ENCODE data around the gene SLC2A4.

The SLC2A4 gene

GRCh38 chr17:7307686-7308624 lies 26.4 kb downstream of the SLC2A4 start:
- DNase-seq = peak; percentile 57

DNA sequence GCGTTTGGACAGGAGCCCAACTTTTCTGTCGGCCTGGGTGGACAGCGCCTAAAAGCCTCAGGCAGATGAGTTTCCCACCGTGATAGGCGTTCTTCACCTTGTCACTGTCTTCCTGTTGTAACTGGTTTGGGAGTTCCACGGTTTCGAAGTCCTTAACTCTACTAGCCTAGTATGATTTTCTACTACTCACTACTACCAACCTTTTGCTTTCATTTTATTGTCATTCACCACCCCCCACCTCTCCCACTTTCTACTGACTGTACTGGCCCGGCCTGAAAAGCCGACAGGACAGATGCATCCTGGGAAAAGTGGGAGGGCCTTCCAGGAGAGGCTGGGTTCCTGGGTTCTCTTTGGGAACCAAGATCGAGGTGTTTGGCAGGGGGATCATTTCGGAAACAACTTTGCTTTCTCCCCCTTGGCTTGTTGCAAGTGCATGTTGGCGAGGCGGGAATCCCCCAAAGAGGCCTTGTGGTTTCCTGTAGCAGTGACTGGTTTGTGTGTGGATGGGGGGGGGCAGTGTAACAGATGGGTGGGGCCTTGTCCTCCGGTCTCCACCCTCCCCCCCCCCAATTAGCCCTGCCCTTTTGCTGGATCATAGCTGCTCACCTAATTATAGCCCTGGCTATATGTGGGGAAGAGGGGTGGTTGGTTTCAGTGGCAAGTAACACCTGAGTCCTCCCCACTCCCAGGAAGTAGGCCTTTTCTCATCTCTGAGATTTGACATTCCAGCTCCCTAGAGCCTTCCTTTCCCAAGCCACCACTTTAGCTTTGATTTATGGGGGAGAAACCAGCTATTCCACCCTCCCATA lies 27.3 kb downstream of the SLC2A4 start:
- DNase-seq = peak; percentile 82

DNA sequence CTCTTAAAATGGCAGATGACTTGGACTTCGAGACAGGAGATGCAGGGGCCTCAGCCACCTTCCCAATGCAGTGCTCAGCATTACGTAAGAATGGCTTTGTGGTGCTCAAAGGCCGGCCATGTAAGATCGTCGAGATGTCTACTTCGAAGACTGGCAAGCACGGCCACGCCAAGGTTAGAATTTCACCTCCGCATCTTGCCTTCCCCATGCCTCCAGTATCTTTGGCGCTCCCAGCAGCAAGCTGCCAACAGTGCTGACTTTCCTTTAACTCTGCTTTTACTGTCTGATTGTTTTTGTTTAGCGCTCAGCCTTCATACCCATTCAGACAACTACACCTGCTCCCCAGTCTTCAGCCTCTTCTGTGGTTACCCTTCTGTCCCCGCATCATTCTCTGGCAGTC lies 28.1 kb downstream of the SLC2A4 start:
- no peak for DNase-seq

GRCh38 chr17:7311110-7311705 lies 29.7 kb downstream of the SLC2A4 start:
- no peak for DNase-seq

DNA sequence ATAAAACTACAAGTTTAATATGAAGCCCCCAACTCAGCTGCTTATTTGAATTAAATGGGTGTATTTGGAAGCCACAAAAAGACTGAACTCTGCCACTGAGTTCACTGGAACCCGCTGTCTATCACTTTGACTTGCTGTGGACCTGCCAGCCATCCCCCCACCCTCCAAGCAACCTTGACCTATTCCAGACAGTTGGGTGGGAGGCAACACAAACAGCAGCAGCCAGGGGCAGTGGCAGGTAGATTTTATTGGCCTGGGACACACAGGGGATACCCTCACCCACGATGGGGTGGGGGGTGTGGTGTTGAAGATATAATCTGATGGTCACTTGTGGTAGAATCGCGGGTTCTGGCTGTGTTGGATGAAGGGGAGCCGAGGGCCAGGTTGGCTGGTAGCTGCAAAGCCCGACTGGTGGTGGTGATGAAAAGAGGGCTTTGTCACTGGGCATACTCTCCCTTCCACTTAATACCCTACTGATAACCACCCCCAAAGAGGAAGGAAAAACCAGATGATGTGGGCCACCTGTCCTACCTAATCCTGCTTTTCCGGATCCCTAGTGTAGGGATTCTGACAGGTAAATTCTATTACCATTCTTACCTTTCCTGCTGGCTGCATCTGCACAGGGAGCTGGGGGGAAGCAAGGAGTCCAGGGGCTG lies 31.0 kb downstream of the SLC2A4 start:
- no peak for DNase-seq

DNA sequence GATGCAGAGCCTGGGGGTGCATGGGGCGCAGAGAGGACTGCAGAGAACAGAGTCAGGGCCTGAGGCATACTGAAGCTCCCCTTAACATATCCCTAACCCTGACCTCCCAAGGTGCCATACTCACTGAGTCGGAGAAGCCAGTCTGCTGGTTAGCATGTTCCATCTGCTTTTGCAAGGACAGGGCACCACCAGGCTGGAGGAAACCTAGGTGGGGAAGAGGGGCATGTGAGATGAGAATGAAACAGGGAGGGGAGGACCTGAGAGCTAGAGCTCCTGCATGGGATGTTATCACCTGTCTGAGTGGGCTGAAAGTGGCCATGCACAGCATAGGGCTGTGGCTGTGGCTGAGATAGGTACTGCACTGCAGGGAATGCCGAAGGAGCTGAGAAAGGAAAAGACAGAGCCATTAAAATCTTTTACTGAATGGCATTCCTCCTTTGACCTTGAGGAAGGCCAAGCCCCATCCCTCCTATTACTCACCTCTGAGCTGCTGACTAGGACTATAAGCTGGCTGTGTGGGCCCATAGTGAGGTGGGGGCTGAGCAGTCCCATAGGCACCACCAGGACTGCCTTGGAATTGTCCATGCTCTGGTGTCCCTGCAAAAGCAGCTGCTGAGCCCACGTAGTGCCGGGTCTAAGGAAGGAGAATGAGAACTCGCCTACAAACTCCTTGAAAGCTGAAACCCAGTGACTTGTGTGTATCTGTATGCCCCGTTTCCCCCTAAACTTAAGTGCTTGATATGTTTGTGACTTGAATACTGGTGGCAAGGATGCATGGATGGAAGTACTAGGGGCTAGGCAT lies 31.8 kb downstream of the SLC2A4 start:
- no peak for DNase-seq

GRCh38 chr17:7313890-7314718 lies 32.6 kb downstream of the SLC2A4 start:
- no peak for DNase-seq

DNA sequence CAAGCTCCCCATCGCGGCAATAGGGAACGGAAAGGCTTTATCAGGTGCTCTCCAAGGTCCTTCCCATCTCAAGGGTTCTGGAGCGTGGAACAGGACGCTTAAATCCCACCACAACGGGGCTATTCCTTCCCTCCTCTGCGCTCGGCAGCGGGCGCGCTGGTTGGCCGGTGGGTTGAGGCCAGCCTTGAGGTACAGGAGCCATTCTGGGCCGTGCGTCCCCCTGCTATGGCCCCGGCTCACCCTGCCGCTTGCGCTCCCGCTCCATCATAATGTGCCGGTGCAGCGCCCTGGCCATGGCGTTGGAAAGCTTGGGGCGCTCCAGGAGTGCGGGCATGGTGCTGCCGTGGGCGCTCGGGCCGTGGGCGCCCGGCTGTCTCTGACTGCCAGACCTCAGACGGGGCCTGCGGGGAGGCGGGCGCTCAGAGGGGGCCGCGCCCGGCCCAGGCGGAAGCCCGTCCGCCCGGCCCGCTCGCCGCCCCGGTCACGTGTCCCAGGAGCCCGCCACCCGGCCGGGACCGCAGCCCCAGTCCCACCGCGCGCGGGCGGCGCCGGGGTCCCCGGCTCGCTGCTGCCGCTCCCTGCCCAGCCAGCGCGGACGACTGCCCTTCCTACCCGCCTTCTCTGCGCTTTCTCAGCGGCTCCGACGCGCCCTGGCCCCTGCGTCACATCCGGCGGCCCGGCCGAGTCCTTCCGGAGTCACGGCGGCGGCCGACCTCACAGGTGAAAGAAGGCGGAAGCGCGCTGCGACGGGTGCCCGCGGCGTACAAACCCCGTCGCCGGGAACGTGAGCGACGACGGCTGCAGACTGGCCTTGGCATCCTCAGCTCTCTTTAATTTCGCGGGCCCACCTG lies 33.4 kb downstream of the SLC2A4 start, which contains the start of gene GPS2:
TSS of gene GPS2 (minus strand) at position 642 of the 851 bp plus-strand sequence. CDS start at position 334, 308 bp downstream.
- DNase-seq = peak; percentile 96

DNA sequence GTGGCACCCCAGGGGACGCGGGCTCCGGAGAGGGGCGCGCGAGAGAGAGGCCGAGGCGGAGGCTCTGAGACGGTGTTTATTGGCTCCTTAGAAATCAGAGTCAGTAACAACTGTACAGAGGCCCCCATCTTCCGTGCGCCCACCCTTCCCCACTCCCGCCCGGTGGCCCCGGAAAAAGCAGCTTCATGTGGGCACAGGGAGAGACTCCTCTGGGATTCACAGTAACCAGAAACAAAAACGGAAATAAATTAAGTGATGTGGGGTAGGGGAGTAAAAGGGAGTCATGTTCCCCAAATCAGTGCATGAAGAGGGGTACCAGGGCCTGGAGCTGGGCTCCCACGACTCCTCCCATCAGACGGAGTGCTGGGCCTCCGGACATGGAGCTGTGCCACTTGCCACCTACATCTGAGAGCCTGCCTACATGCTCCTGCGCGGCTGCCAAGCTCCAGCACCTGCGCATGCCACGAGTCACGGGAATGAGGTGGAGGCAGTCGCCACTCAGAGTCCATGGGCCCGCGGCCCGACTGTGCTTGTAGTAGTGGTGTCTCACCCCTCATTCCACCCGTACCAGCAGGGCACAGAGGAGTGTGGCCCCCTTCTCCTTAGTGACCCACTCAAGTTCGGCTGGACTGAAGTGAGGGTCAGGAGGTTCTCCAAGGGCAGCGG lies 34.2 kb downstream of the SLC2A4 start:
- DNase-seq = no peak

GRCh38 chr17:7317161-7317803 lies 35.8 kb downstream of the SLC2A4 start:
- DNase-seq = no peak

DNA sequence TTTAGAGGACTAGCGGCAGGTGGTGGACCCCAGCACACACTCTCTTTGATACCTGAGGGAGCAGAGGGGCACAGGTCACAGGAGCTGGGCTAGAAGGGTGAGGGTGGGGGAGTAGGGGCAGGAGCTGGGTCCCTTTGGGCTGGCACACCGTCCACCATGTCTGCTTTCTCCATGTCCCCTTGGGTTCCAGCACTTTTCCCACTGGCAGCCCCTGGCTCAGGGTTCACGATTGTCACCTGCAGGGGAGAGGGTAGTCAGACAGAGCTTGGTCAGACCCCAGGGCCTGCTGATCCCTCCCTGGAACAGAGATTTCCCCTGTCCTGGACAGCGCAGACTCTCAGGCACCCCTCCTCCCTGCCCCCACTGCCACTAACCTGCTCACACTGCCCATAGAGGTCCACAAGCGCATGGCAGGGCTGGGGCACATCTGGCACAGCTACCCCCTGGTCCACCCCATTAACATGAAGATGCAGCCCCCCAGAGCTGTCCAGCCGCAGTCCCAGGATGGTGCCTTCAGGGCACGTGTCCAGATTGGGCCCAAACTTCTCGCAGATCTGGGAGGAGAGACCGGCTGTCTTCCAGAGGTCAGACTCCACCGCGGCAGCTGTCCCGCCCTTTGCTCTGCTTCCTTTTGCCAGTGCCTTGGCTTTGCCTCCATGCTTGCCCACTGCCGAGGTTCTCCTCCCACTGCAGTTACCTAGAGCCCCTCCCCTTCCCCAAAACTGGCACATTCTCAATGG lies 36.8 kb downstream of the SLC2A4 start:
- no peak for DNase-seq

DNA sequence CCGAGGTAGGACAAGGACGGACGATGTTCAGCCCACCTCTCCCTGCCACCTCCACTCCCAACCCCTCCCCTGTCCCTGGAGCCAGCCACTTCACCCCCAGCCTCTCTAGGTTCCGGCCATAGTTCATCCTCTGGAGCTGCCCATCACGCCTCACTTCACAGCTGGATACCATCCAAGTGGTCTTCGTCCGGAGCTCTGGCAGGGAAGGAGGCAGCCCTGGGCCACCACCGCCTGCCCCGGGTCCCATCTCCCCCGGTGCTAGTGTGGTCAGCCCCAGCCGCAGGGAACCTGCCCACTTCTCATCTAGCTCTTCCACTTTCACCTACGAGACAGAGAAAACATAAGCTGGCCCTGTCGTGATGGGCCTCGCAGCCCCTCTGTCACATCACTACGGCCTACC lies 39.9 kb downstream of the SLC2A4 start:
- no peak for DNase-seq

DNA sequence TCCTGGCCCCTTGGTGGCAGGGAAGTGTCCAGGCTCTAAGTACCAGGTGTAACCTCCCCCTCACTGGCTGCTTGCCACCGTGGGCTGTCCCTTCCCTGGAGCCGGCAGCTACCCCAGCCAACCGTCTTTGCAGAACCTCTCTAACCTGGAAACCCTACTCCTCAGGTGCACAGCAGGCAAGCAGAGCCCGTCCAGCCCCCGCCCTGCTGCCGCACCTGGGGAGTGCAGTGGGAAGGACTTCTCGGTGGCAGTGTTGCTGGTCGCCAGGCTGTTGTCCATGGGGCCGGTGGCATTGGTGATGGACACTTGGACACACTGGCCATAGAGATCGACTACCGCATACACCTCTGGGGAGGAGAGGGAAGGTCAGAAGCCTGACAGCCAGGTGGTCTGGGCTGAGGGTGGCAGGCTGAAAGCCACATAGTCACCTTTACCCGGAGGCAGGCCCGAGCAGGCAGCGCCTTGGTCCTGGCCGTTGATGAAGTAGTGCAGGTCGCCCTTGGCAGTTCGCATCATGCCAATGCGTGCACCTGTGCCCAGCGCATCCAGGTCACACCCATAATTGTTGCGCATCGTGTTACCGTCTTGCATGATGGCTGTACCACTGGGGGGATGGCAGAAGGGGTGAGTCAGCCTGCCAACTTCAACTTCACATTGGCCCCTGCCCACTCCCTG lies 41.1 kb downstream of the SLC2A4 start:
- DNase-seq = no peak

DNA sequence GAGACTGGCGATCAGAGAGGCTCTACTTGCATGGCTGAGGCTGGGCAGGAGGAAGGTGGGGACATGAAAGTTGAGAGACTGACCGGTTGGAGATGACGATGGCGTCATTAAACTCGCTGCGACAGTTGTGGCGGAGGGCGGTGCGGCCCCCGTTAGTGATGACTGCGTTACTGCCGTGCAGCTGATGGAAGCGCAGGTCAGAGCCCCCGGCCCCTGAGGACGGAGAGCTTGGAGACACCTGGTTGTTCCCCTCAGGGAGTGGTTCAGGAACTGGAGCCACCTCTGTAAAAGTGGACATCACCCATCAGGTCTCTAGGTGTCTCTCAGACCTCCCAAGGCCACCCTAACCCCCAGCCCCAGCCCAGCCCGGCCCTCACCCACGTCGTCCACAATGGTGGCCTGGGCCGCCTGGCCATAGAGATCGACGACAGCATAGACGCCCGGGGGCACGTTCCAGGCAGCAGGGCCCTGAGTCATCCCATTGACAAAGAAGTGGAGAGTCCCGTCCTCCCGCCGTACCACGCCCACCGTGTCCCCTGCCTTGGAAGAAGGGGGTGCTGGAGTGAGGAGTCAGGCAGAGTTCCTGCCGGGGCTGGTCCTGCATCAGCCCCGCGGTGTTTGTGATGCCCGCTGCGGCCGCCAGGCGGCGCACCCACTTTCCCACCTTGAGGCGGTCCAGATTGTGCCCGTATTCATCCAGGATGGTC lies 42.4 kb downstream of the SLC2A4 start:
- DNase-seq = peak; percentile 70

DNA sequence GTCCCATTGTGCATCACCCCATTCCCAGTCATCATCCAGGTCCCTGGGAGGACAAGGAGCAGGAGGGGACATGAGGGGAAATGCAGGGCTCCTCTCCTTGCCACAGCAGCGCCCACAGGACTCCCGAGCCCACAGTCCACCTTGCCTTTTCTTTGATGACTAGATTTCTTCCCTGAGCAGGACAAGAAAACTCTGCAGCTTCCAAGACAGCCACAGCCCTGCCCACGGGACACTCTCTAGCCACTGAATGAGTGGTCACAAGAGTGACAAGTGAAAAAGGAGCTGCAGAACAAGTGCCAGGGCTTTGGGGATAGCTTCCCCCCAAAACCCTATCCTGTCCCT lies 42.9 kb downstream of the SLC2A4 start:
- no peak for DNase-seq

DNA sequence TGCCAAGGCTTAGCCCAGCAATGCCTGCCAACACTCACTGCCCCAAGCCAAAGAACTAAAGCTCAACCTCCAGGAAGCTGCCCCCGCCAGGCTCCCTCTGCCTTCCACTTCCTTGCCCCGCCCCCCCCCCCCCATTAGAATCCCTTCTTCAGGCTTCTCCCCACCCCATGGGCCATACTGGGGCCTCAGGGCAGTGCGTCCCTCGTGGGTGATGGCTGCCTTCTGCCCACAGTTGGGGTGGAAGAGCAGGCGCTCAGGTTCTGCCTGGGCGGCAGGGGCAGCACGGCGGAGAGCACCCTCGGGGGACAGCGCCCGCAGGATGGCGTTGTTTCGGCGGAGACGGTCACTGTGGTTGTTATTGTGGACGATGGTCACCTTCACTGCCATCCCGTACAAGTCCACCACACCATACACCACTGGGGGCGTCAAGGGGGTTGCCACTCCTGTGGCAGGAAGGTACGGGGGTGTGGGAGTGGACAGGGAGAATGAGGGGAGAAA lies 43.6 kb downstream of the SLC2A4 start:
- no peak for DNase-seq

DNA sequence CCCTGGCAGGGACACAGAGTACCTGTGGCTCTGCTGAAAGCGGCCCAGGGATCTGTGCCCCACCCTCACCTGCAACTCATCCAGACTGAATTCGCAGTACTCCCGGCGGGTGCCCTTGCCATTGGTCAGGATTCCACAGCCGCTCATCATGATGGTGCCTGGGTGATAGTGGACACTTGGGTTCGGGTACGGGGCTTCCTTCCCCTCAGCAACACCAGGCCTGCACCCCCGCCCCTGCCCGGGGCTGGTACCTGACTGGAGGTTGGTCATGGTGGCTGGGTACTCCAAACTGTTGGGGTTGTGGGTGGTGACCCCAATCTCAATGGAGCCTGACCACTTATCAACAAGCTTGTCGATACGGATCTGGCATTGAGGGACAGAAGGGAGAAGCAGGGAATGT lies 44.7 kb downstream of the SLC2A4 start:
- no peak for DNase-seq

All from activated CD8-positive, alpha-beta memory T cell treated with anti-CD3 and anti-CD28 coated beads, Interleukin-2, amount 50 U/mL, for 4 hours (primary cell).